HEK293T (cell line): ENCODE results near the gene CLASP2.
A peak's percentile ranks its signal among the peaks of the same experiment; 100 is the strongest.

Source experiments
- ARNT ChIP-seq: fragments of 450-650 bp; IDR thresholded peaks from 2 replicates; pipeline ENCODE4 v1.6.1; 2017; ENCODE audit warnings: mild to moderate bottlenecking
- FOXK2 ChIP-seq: fragments of 450-650 bp; IDR thresholded peaks from 2 replicates; pipeline ENCODE4 v1.6.1; 2016; ENCODE audit warnings: mild to moderate bottlenecking

DNA sequence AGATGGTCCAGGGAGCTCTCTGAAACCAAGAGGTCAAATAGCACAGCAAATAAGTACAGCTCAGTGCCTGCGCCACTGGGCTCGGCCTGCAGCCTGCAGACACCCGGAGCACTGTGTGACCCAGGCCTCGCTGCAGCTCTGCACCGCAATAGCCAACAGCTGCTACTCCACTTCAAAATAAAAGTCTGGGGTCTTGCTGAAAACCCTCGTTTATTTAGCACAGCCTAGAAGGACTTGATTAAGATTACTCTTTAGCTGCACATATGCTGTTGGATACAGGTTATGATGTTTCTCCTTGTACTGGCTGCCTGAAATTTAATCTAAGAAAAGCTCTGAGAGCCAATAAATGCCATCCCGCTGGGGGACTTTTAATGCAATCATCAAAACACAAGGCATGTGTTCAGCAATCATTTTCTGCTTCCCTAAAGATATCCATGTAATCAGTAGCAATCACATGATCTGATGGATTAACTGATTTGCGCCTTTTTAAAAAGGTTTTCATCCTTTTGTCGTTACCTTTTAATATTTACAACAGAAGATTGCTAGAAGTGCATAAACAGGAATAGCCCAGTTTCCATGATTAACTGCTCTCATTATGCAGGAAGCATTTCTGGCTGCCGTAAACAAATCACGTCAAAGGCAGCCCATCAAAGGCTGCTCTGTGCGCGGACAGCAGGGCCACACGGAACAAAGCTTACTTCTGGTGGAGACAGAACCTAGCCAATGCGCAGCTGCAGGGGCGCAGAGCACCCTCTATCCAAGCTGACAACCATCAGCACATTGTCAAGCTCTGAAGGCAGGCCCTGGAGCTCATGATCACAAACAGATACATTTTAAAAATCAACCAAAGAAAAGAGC is 58.8 kb downstream of the CLASP2 start:
- TF ChIP-seq ARNT = no peak
- TF ChIP-seq FOXK2 = peak; percentile 79; the same call in 1 of the 2 replicates
